Measurements from ENCODE around the gene SPECC1.

GRCh38 chr17:20214794-20215193 lies 205.6 kb downstream of the SPECC1 start:
- TF ChIP-seq POLR2A (IDR thresholded peaks at IDR 0.05; ENCODE audit: low read length) (no peak), GATA1 (IDR thresholded peaks at IDR 0.05; ENCODE audit: low read depth, low read length) (no peak)

Data from erythroblast (primary cell).